HUES64 (cell line): ENCODE measurements around the gene SCCPDH. TPM values are rescaled to one million over a fixed set of nuclear protein-coding genes. Genes with fewer than 3 reads are reported as not detected.
A peak's percentile ranks its signal among the peaks of the same experiment; 100 is the strongest.

Experiments
- H3K27ac ChIP-seq: 2 replicates; pipeline ENCODE4 v1.7.0; 2013; ENCODE audit warnings: low read depth, low read length, inconsistent platforms
- H3K27me3 ChIP-seq: 2 replicates; pipeline ENCODE4 v1.6.1; 2013; ENCODE audit warnings: mild to moderate bottlenecking, low read length; ENCODE audit not compliant: insufficient read depth
- H3K36me3 ChIP-seq: 2 replicates; pipeline ENCODE4 v1.6.1; 2013; ENCODE audit warnings: mild to moderate bottlenecking, low read length; ENCODE audit not compliant: insufficient read depth
- H3K4me1 ChIP-seq: 2 replicates; pipeline ENCODE4 v1.6.1; 2013; ENCODE audit warnings: mild to moderate bottlenecking, low read length, moderate library complexity; ENCODE audit not compliant: insufficient read depth
- H3K4me3 ChIP-seq: 2 replicates; pipeline ENCODE4 v1.5.1; 2013; ENCODE audit warnings: mild to moderate bottlenecking, low read length, moderate library complexity
- H3K9ac ChIP-seq: 2 replicates; pipeline ENCODE4 v1.6.1; 2013; ENCODE audit warnings: mild to moderate bottlenecking, low read depth, low read length
- H3K9me3 ChIP-seq: 2 replicates; pipeline ENCODE4 v1.6.1; 2013; ENCODE audit warnings: low read depth, low read length; ENCODE audit not compliant: insufficient read depth
- WGBS: fragments of 150-250, 120-280 bp; methylation state at CpG from one replicate; pipeline ENCODE4 v1.1.7; 2013; ENCODE audit warnings: missing lambda C conversion rate; 5-methylcytosine and 5-hydroxymethylcytosine counted together
- polyA plus RNA-seq, 2 experiments: library from polyadenylated mRNA; stranded (reverse); fragments of 50-300 nt; gene quantifications; one replicate each; pipeline ENCODE4 v1.2.3, GENCODE V29; 2013

Gene SCCPDH, protein sequence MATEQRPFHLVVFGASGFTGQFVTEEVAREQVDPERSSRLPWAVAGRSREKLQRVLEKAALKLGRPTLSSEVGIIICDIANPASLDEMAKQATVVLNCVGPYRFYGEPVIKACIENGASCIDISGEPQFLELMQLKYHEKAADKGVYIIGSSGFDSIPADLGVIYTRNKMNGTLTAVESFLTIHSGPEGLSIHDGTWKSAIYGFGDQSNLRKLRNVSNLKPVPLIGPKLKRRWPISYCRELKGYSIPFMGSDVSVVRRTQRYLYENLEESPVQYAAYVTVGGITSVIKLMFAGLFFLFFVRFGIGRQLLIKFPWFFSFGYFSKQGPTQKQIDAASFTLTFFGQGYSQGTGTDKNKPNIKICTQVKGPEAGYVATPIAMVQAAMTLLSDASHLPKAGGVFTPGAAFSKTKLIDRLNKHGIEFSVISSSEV
- polyA plus RNA-seq (2013, experiment 1 of 2) = 18.8 TPM
- polyA plus RNA-seq (2013, experiment 2 of 2) = 20.6 TPM

DNA sequence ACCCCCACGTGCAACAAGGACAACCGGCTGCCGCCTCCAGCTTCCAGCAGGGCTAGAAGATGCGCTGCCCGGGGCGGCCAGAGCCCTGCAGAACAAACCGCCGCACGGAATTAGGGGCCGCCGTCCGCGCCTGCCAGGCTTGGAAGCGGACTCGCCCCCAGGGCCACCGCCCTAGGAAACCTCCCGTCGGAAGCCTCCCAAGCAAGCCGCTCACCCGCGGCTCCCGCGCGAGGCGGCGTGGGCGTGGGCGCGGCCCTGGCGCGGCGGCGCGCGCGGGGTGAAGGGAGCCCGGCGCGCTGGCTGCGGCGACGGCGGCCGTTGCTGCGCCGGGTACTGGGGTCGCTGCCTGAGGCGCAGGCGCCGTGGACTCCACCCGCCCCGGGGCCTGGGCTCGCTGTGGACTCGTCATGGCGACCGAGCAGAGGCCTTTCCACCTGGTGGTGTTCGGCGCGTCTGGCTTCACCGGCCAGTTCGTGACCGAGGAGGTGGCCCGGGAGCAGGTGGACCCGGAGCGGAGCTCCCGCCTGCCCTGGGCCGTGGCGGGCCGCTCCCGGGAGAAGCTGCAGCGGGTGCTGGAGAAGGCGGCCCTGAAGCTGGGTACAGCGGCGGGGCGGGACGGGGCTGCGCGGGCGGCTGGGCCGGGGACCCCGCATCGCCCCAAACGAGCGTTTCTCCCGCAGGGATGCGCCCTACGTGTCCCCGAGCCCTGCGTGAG, at the start of gene SCCPDH:
Gene SCCPDH, plus strand, starts transcription at position 394 of the 715 bp plus-strand sequence. Its CDS starts 14 bp downstream, at position 408.
- peaks cover 4% of the 10 kb centered on the region; the same call in 1 of the 2 replicates for H3K4me1 ChIP-seq
- H3K27ac ChIP-seq = 0 out of 2 replicates have a peak within 1 kb of the TSS, but pooled peaks have one; percentile 30
- peaks cover 26% of the 10 kb centered on the region for H3K36me3 ChIP-seq
- H3K9ac ChIP-seq = peak within 1 kb of the TSS; percentile 92
- H3K4me3 ChIP-seq = peak within 1 kb of the TSS; percentile 95
- WGBS = under 1% methylated on average over 89 of the region's 89 CpGs
- H3K9me3 ChIP-seq = peaks cover 10% of the 10 kb centered on the region
- peaks cover 23% of the 10 kb centered on the region for H3K27me3 ChIP-seq

DNA sequence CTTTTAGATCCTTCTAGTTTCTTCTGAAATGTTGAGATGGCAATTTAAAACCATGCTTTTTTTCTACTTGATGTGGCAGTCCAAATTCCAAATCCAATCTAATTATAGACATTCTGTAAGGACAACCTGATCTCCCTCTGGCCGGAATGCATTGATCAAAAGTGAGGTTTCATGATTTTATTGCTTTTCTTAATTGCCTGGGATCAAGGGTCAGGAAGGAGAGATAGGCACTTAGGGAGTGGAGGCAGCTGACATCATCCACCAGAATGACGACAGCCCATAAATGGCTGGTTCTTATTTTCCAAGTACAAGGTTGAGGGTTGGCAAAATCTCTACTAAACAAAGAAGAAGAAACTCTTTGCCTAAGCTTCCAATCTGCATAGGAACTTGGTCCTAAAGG, 46.4 kb upstream of the SCCPDH start:
- Histone ChIP-seq H3K27me3 (no peaks in the 10 kb centered on the region), H3K4me3 (no peak overlapping the region), H3K4me1 (no peaks in the 10 kb centered on the region), H3K9ac (no peak overlapping the region), H3K27ac (no peak overlapping the region), H3K36me3 (no peaks in the 10 kb centered on the region), H3K9me3 (no peaks in the 10 kb centered on the region)
- WGBS = 91% methylated on average over 2 of the region's 2 CpGs

DNA sequence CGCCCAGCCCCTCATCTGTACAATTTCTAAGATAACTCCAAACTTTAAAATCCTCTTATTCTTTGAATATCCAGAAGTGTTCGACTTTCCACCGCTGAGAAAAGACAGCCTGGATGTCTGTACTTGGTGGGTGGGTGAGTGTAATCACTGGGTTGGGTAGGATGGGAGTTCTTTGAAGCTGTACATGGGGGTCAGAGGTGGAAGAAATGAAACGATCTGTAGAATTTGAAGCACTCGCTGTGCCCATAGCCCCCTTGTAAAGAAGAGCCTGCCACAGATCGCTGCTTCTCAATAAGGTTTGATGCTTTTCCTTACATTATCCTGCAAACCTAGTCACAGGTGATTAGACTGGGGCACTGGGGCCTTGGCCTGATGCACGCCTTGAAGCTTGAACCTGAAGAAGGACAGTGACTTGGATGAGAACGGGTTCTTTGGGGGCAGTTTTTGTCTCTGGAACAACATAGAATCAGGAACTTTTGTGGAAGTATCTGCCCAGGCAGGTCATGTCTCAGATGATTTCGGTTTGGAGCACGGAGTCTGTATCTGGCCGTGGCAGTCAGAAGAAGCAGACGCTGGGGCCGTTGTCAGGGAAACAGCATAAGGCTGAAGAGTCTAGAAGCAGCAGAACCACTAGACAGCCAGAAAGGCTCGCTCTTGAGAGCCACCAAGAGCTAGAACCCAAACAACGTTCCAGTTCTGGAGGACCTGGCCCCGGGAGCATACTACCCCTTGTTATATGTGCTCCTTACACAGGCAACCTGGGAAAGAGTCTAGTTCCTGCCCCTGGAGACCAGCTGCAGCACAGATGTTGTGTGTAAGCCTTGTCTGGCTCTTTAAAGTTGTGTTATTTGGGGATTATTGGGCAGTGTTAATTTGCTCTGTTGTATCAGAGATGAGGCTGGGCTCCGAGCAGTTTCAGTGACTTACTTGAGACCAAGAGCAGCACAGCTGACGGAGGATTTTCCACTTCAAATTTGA, 45.1 kb upstream of the SCCPDH start:
- Histone ChIP-seq H3K4me3 (no peak overlapping the region), H3K9me3 (no peaks in the 10 kb centered on the region), H3K27me3 (no peaks in the 10 kb centered on the region), H3K4me1 (no peaks in the 10 kb centered on the region), H3K36me3 (no peaks in the 10 kb centered on the region), H3K9ac (no peak overlapping the region), H3K27ac (no peak overlapping the region)
- 91% methylated on average over 18 of the region's 18 CpGs for WGBS

DNA sequence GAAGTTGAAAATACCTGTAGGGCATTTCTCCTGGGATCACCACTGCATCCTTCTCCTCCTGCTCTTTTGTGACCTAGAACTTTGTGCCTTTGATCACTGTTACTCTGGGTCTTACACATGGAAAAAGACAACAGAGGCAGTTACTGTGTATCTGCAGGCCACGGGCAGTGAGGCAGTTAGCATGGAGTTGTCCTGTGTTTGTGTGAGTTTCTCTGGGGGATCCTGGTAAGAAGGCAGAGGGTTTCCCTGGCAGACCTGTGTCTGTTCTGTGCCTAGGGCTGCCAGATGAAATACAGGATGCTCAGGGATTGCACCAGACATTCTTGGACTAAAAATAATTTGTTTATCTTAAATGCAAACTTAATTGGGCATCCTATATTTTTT, 44.4 kb upstream of the SCCPDH start:
- H3K4me1 ChIP-seq = no peaks in the 10 kb centered on the region
- no peak overlapping the region for H3K27ac ChIP-seq
- H3K36me3 ChIP-seq = no peaks in the 10 kb centered on the region
- H3K9me3 ChIP-seq = no peaks in the 10 kb centered on the region
- 84% methylated on average over 1 of the region's 1 CpG for WGBS
- no peak overlapping the region for H3K4me3 ChIP-seq
- H3K27me3 ChIP-seq = no peaks in the 10 kb centered on the region
- H3K9ac ChIP-seq = no peak overlapping the region

DNA sequence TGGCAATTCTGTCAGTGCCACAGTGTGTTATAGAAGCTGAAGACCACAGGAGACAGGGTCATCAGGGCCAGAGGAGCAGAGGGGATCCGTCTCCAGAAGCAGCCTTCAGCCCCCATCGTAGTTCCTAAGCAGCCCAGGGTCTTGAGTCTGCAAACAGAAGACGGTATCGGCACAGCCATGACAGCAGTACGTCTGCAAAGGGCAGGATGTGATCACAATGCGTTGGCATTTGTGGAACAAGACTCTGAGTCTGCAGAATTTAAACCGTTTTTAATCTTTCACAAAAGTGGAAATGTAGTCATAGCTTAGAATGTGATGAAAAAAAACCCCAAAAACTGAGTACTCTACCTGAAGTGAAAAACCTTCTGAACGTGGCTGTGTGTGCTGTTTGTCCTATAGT, 44.0 kb upstream of the SCCPDH start:
- no peaks in the 10 kb centered on the region for H3K36me3 ChIP-seq
- H3K27me3 ChIP-seq = no peaks in the 10 kb centered on the region
- no peak overlapping the region for H3K9ac ChIP-seq
- no peaks in the 10 kb centered on the region for H3K4me1 ChIP-seq
- H3K9me3 ChIP-seq = no peaks in the 10 kb centered on the region
- no peak overlapping the region for H3K4me3 ChIP-seq
- 92% methylated on average over 8 of the region's 8 CpGs for WGBS
- H3K27ac ChIP-seq = no peak overlapping the region

DNA sequence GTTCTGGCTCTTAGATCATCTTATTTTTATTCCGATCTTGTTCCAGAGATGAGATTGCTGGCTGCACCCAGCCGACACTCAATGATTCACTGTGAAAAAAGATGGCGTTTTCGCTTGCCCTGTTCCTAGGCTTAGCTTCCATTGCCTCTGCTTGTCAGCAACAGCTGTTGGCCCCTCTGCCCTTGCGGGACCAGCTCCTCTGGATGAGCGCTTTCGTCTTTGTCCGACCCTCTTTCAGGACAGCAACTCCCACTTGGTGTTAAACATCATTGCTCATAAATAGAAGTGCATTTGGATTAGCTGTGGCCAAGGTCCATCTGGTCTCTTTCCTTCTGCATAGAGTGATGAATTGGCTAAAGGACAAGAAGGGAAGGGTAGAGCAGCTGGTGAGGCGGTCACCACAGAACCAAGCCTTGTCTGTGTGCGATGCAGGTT, 43.5 kb upstream of the SCCPDH start:
- no peak overlapping the region for H3K27ac ChIP-seq
- no peaks in the 10 kb centered on the region for H3K4me1 ChIP-seq
- 95% methylated on average over 10 of the region's 10 CpGs for WGBS
- no peaks in the 10 kb centered on the region for H3K36me3 ChIP-seq
- H3K9ac ChIP-seq = no peak overlapping the region
- H3K9me3 ChIP-seq = no peaks in the 10 kb centered on the region
- H3K4me3 ChIP-seq = no peak overlapping the region
- H3K27me3 ChIP-seq = no peaks in the 10 kb centered on the region

DNA sequence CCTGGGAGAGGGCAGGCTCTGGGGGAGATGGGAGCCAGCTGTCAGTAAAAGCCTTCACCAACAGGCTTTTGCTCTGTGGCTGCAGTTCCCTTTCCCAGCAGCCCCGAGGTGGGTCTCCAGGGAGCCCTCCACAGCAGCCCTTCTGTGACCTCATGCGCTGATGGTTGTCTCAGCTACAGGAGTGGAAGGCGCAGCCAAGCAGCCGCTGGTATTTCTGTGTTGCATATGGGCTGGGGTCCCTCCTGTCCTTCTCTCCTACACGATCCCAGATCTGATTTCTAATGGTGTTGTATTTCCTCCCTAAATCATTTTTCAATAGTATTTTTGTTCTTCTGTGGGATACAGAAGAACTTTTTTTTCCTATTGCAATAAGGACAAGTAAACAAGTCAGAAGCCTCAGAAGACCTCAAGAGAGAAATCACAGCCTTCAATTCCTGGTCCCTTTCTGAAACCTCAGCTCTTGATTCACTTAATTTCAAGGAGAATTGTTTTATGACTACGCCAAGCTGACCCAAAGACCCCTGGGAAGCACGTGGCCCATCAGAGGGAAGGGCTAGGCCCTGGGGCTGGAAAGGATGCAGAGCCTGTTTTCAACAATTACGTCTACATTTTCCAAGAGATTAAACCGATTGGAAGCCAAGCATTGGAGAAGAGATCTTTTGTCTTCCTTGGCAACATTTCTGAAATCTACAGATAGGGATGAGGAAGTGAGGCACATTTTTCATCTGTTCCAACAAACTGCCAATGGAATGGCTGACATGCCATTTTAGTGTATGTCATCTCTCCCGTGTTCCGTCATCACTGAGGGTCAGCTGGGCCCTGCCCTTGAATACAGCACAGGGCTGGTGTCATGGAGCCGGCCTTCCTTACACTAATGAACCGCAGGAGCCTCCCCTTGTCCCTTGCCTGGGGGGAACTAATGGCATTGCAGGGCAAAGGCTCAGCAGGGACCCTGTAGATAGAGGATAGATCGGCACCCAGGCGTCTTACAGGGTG, 42.0 kb upstream of the SCCPDH start:
- Histone ChIP-seq H3K4me3 (no peak overlapping the region), H3K27ac (no peak overlapping the region), H3K9ac (no peak overlapping the region), H3K36me3 (no peaks in the 10 kb centered on the region), H3K9me3 (no peaks in the 10 kb centered on the region), H3K4me1 (no peaks in the 10 kb centered on the region), H3K27me3 (no peaks in the 10 kb centered on the region)
- 92% methylated on average over 14 of the region's 15 CpGs for WGBS

DNA sequence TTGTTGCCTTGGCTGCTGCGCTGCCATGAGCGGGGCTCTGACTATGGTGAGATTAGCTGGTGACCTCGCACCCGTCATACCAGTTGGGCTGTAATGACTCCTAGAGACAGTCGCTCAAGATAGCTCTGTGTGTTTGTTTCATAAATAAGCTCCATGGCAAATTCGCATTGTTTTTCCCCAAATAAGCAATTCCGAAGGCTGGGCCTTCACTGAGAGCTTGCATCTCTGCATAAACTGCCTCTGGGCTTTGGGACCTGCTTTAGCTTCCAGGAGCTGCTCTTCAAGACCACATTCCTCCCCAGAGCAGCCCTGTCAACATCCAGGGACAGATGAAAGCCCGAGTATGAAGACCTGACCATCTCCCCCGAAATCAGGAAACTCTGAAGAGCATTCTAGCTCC, 40.7 kb upstream of the SCCPDH start:
- WGBS = 94% methylated on average over 9 of the region's 9 CpGs
- Histone ChIP-seq H3K27ac (no peak overlapping the region), H3K9me3 (no peaks in the 10 kb centered on the region), H3K36me3 (no peaks in the 10 kb centered on the region), H3K9ac (no peak overlapping the region), H3K4me1 (no peaks in the 10 kb centered on the region), H3K27me3 (no peaks in the 10 kb centered on the region), H3K4me3 (no peak overlapping the region)

DNA sequence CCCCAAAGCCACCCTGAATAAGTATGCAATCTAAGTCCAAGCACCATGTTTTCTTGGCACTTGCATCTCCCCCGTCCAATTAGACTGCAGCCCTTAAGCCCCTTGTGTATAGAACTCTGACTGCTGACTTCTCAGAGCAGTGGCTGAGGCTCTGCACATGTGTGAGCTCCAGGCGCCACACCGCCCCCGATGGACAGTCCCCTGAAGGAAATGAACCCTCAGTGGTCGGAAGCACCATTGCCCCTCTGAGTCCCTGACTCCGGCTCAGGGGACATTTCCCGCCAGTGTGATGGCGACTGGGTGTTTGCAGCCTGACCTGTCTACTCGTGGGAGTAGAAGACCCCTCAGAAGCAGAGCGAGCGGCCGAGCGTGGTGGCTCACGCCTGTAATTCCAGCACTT, 37.2 kb upstream of the SCCPDH start:
- WGBS = 88% methylated on average over 14 of the region's 14 CpGs
- Histone ChIP-seq H3K9me3 (no peaks in the 10 kb centered on the region), H3K27me3 (no peaks in the 10 kb centered on the region), H3K36me3 (no peaks in the 10 kb centered on the region), H3K27ac (no peak overlapping the region), H3K4me3 (no peak overlapping the region), H3K9ac (no peak overlapping the region), H3K4me1 (no peaks in the 10 kb centered on the region)
